Immature natural killer cell (primary cell): Measurements from ENCODE around the gene FAM124A. TPM values are rescaled to one million over a fixed set of nuclear protein-coding genes. Genes with fewer than 3 reads are reported as not detected.

Experiments used
- DNase-seq, 3 donors: peaks; one replicate each; pipeline ENCODE4 v3.0.0; 2022; ENCODE audit warnings: mixed read lengths in 1 of 3
- H3K27ac Mint-ChIP-seq, 6 donors: one replicate each; pipeline ENCODE4 v1.8.0; 2020; ENCODE audit warnings: mixed read lengths in 6 of 6, mild to moderate bottlenecking in 5 of 6, inconsistent platforms in 4 of 6, moderate library complexity in 3 of 6
- H3K27me3 Mint-ChIP-seq, 3 donors: one replicate each; pipeline ENCODE4 v1.8.0; 2020 to 2021; ENCODE audit warnings: low read depth in 3 of 3, mild to moderate bottlenecking in 3 of 3, mixed read lengths in 3 of 3, moderate library complexity in 3 of 3, inconsistent platforms in 1 of 3
- H3K36me3 Mint-ChIP-seq, 3 donors: one replicate each; pipeline ENCODE4 v1.8.0; 2020; ENCODE audit warnings: mixed read lengths in 3 of 3, inconsistent platforms in 2 of 3, mild to moderate bottlenecking in 2 of 3
- H3K4me1 Mint-ChIP-seq, 2 donors: one replicate each; pipeline ENCODE4 v1.8.0; 2020; ENCODE audit warnings: inconsistent platforms in 2 of 2, mild to moderate bottlenecking in 2 of 2, mixed read lengths in 2 of 2, moderate library complexity in 1 of 2
- H3K4me3 Mint-ChIP-seq, 5 donors: one replicate each; pipeline ENCODE4 v1.8.0; 2020; ENCODE audit warnings: mild to moderate bottlenecking in 5 of 5, mixed read lengths in 5 of 5, inconsistent platforms in 3 of 5, moderate library complexity in 3 of 5
- H3K9me3 Mint-ChIP-seq, 6 donors: one replicate each; pipeline ENCODE4 v1.8.0; 2020; ENCODE audit warnings: mild to moderate bottlenecking in 6 of 6, mixed read lengths in 6 of 6, inconsistent platforms in 4 of 6, moderate library complexity in 3 of 6
- polyA plus RNA-seq, 3 donors: library from polyadenylated mRNA; unstranded; fragments of 300-500 nt; fragmentation: Illumina TruSeq; gene quantifications; one replicate each; pipeline ENCODE4 v1.2.3, GENCODE V29; 2021

FAM124A gene
- polyA plus RNA-seq, 3 donors from 2014 or later: 0.03 TPM; not detected in 2

DNA sequence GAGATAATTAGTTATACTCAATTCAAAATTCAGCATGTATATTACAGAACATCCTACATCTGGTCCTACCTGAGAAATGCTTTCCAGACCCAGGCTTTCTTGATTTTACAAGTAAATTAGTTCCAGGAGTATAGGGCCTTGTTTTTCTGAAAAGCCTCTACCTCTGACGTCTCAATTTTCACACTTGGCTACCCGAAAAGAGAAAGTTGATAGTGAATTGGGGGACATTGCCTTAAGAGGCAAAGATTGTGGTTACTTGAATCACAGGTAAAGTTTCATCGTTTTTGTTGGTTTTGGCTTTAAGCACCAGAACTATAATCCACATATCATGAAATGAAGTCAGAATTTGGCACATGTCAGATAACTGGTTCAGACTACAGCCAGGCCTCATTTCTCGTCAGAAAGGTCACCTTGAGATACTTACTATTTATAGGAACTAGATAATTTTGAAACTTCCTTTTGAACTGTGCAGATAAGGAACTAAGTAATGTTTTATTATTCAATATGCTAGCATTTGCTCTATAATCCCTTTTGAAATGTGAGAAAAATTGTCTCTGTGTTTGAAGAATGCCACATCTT is 30.8 kb downstream of the FAM124A start:
- peak in 1 of 3 donors; percentile 5 for DNase-seq
- Mint-ChIP-seq H3K4me1 (peaks cover 4 to 7% of the 10 kb centered on the region in 2 donors), H3K27ac (no peak overlapping the region), H3K9me3 (no peaks in the 10 kb centered on the region), H3K4me3 (no peak overlapping the region), H3K36me3 (no peaks in the 10 kb centered on the region), H3K27me3 (peaks cover 0 to 2% (median 0%) of the 10 kb centered on the region in 3 donors)

DNA sequence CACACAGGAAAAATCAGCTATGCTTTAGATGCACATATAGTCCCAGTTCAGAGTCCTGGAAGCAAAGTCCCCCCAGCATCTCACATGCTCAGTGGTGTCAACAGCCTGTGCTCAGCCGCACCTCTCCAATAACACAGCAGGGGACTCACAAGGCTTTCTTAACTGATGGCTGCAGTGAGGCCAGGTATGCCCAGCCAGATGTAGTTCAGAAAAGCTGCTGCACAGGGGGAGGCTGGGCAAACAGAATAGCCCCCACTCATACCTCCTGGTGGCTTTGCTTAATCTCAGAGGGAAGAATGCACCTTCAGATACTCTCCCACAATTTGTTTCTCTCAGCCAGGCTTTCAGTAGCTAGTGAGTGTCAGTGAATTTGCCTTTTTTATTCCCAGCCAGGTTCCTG is 33.4 kb downstream of the FAM124A start:
- DNase-seq: no peak
- H3K9me3 Mint-ChIP-seq: no peaks in the 10 kb centered on the region
- H3K27ac Mint-ChIP-seq: no peak overlapping the region
- peaks cover 0 to 2% (median 2%) of the 10 kb centered on the region in 3 donors for H3K27me3 Mint-ChIP-seq
- H3K36me3 Mint-ChIP-seq: no peaks in the 10 kb centered on the region
- no peak overlapping the region for H3K4me3 Mint-ChIP-seq
- H3K4me1 Mint-ChIP-seq: peaks cover 4 to 7% of the 10 kb centered on the region in 2 donors

DNA sequence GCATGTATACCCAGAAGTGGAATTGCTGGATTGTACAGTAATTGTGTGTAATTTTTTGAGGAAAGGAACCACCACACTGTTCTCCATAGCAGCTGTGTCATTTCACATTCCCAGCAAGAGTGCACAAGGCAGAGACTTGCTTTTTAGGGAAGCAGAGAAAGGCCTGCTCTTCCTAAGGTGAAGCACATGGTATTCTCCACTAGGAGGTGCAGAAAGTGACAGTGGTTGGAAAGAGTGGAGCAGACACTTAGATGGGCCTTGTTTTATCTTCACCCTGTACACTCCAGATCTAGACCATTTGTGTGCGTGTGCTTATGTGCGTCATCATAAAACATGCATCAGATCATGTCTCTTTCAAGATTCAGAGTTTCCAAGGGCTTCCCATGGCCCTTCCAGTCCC is 35.0 kb downstream of the FAM124A start:
- Mint-ChIP-seq H3K9me3 (no peaks in the 10 kb centered on the region), H3K36me3 (no peaks in the 10 kb centered on the region), H3K27ac (no peak overlapping the region), H3K27me3 (peaks cover 0 to 2% (median 2%) of the 10 kb centered on the region in 3 donors), H3K4me1 (peaks cover 4 to 7% of the 10 kb centered on the region in 2 donors), H3K4me3 (no peak overlapping the region)
- no peak for DNase-seq

DNA sequence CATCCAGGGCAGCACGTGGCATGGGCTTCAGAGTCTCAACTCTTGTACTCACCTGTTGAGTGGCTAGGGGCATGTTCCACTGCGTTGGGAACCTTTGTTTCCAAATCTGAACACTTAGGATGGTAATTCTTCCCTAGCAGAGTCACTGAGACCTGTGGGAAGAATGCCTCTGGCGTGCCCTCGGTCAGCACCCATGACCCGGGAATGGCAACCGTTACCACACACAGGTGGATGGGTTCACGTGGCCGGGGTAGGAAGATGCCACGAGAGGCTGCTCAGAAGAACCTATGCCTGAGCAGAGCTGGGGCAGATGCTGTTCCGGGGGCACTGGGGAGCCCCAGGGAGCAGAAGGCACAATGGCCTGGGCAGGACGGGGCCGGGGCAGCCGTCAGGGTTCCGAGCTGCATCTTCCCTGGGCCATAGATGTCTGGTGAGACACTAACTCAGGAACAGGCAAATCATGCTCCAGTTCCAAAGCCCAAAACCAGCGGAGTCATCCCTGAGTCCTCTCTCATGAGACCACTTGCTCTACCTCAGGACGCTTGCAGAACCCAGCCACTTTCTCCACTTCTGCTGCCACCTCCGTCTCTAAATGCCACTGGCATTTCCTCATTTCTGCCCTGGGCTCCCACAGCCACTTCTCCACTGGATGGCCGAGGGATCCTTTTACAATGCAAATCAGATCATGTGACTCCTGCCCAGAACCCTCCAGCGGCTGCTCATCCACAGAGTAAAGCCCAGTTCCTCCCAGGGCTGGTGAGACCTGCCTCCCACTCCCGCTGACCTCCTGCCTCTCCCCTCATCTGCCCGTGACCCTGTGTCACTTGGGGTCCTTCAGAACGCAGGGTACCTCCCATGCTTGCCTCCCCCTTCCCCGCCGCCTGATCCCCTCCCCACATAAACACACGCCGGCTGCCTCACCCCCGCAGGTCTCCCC is 36.7 kb downstream of the FAM124A start:
- no peaks in the 10 kb centered on the region for H3K36me3 Mint-ChIP-seq
- no peaks in the 10 kb centered on the region for H3K4me1 Mint-ChIP-seq
- no peak for DNase-seq
- H3K27ac Mint-ChIP-seq: no peak overlapping the region
- no peak overlapping the region for H3K4me3 Mint-ChIP-seq
- H3K27me3 Mint-ChIP-seq: peaks cover 0 to 2% (median 2%) of the 10 kb centered on the region in 3 donors
- H3K9me3 Mint-ChIP-seq: no peaks in the 10 kb centered on the region

DNA sequence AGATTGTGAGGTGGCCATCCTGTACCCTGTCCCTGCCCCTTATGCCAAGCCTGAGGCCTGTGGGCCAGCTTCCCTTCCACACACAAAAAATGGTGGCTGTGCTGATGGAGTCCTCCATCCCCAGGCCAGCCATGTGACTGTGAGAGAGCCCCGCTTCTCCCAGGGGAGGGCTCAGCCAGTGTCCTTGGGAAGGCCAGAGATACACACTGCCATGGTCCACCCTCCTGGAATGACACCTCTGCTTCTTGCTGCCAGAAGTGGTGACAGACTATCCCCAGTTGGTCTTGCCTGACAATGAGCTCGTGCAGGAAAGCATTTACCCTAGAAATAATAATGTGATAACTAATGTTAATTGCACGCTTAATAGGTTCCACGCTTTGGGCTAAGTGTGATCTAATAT is 38.0 kb downstream of the FAM124A start:
- H3K4me1 Mint-ChIP-seq: no peaks in the 10 kb centered on the region
- no peak overlapping the region for H3K4me3 Mint-ChIP-seq
- no peak for DNase-seq
- no peaks in the 10 kb centered on the region for H3K36me3 Mint-ChIP-seq
- no peaks in the 10 kb centered on the region for H3K9me3 Mint-ChIP-seq
- no peak overlapping the region for H3K27ac Mint-ChIP-seq
- peaks cover 0 to 2% (median 0%) of the 10 kb centered on the region in 3 donors for H3K27me3 Mint-ChIP-seq

DNA sequence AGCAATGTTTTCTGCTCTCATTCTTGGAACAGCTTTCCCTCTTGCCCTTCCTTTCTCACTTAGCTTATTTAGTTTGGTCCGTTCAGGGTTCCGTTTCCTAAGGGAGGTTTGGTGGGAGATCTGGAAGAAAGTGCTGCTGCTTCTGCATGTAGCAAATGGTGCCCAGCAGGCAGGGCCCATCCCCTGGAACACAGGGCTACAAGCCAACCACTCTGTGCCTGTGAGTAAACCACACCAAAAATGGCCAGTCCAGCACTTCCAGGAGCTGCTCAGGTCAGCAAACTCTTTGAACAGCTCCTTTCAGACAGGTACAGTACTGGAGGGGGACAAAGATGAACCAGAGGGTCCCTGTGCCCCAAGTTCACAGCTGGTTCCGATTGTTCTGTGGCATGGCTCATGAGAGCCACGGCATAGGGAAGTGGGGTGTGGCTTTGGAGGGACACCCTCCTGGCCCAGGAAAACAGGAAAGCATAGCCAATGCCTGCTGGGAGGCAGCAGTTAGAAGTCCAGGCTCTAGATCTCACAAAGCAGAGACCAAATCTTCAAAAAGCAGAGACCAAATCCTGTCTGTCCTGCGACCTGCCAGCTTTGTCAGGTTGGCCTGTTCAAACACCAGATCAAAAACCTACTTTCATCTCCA is 39.5 kb downstream of the FAM124A start:
- Mint-ChIP-seq H3K27ac (no peak overlapping the region), H3K4me3 (no peak overlapping the region), H3K27me3 (peaks cover 0 to 2% (median 0%) of the 10 kb centered on the region in 3 donors), H3K4me1 (no peaks in the 10 kb centered on the region), H3K36me3 (no peaks in the 10 kb centered on the region), H3K9me3 (no peaks in the 10 kb centered on the region)
- DNase-seq: no peak

DNA sequence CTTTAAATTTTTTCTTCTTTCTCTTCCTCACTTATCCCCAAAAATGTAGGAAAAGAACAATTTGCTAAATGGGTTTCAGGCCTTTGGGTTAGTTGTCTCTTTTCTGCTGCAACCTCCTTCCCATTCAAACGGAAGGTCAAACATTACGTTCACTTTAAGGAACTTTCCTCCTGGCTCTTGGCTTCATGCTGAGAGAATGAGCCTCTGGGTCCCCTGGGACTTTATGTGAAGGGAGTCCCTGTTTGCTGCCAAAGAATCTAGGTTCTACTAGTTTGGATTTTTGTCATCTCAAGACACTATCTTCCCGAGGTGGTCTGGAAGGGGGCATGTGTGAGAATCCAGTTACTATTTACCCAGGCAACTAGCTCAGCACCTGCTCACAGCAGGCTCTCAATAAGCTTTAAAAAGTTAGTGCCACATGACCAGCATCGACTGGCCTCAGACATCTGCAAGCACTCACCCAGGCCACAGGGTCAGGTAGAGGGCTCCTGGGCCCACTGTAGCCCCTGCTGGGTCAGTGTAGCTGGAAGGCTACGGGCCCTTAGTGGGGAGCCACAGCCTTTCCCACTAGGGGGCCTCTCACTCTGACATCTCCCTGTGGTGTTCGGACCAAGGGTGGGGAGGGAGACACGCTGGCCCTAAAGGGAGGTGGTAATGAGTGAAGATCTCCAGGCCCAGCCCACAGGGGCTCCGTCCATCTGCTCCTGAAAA is 40.5 kb downstream of the FAM124A start:
- Mint-ChIP-seq H3K4me3 (no peak overlapping the region), H3K4me1 (no peaks in the 10 kb centered on the region), H3K27ac (no peak overlapping the region), H3K36me3 (no peaks in the 10 kb centered on the region), H3K27me3 (peaks cover 0 to 2% (median 0%) of the 10 kb centered on the region in 3 donors), H3K9me3 (no peaks in the 10 kb centered on the region)
- no peak for DNase-seq

DNA sequence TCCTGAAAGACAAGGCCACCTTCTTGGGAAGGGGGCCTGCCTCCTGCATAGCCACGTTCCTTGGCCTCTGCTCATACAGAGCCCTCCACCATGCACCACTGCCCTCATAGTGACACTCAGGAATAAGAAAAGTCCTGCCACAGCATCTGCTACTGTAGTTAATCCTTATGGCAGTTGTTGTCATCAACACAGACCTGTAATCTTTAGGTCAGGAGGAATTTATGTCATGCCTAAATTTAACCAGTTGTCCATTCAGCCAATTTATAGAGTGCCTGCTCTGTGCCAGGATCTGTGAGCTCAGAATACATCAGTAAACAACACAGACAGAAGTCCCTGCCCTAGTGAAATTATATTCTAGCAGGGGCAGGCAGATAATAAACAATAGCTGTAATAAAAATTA is 44.4 kb downstream of the FAM124A start:
- Mint-ChIP-seq H3K4me3 (no peak overlapping the region), H3K9me3 (no peaks in the 10 kb centered on the region), H3K36me3 (no peaks in the 10 kb centered on the region), H3K27me3 (peaks cover 0 to 4% (median 2%) of the 10 kb centered on the region in 3 donors), H3K27ac (no peak overlapping the region), H3K4me1 (no peaks in the 10 kb centered on the region)
- no peak for DNase-seq

DNA sequence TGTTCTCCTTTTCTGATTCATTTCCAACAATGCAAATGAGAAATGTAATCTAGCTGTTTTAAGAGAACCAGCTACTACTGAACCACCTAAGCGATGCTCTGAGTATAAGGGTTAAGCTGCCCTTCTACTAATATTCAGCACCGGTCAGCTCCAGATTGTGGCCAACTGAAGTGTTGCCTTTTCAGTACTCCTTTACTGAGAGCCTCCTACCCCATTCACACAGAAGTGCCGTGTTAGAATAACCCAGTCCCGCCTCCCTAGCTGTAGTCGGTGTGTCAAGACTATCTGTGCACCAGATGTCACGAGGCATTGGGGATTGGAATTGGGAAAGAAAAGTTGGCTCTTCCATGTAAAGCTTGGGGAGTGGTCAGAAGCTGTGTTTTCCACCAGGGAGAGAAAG is 45.4 kb downstream of the FAM124A start:
- H3K4me1 Mint-ChIP-seq: no peaks in the 10 kb centered on the region
- no peak for DNase-seq
- H3K27me3 Mint-ChIP-seq: peaks cover 0 to 4% (median 2%) of the 10 kb centered on the region in 3 donors
- no peak overlapping the region for H3K27ac Mint-ChIP-seq
- no peaks in the 10 kb centered on the region for H3K9me3 Mint-ChIP-seq
- no peak overlapping the region for H3K4me3 Mint-ChIP-seq
- H3K36me3 Mint-ChIP-seq: no peaks in the 10 kb centered on the region

DNA sequence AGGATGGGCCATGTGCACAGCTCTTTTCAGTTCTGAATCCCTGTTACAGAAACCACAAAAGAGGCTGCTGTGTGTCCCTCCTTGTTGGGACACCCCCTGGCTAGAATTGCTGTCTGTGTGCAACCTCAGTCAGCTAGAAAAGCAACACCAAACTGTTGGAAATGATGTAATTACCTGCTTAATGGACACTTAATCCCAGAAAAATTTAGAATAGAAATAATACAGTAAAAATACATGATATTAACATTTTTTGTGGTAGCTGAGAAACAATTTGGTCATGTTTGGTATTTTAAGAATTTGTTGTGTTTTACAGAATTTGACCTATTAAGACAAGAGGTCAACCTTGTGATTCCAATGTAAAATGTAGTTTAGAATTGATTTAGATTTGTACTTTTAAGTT is 46.8 kb downstream of the FAM124A start:
- no peak for DNase-seq
- Mint-ChIP-seq H3K4me1 (no peaks in the 10 kb centered on the region), H3K9me3 (no peaks in the 10 kb centered on the region), H3K36me3 (no peaks in the 10 kb centered on the region), H3K27me3 (peaks cover 0 to 4% (median 2%) of the 10 kb centered on the region in 3 donors), H3K4me3 (no peak overlapping the region), H3K27ac (no peak overlapping the region)

DNA sequence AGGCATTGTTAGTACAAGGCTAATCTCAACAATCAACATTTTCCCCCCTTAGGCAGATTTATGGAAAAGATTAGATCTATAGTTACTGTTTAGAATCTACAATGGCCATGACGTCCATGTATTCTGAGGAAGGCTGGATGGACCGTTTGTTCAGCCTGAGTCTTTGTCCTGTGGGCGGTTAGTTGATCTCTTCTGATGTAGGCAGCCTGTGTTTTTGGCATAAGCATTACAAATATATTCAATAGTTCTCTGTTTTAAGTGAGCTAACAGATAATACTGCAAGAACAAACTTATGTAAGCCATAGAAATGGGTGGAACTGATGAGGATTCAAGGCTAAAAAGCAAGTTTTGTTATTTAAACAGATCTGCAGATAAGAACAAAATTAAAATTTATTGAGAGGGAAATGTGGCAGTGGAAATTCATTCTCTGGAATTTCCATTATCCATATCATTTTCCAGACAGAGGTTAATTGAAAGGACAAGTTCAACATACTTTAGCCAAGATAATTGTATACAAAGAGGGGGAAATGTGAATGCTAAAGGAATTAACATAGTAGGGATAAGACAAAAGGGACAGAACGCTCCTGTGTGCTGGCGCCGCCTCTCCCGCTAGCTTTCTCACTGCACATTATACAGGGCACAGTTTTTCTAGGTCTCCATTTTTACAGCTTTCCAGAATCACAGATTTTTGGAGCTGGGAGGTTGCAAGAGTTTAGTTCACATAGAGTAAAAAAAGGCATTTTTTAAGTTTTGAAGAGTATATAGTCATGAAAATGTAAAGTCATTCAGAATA is 48.6 kb downstream of the FAM124A start:
- Mint-ChIP-seq H3K27ac (no peak overlapping the region), H3K27me3 (peaks cover 0 to 4% (median 2%) of the 10 kb centered on the region in 3 donors), H3K4me3 (no peak overlapping the region), H3K36me3 (no peaks in the 10 kb centered on the region), H3K4me1 (no peaks in the 10 kb centered on the region), H3K9me3 (no peaks in the 10 kb centered on the region)
- DNase-seq: no peak

DNA sequence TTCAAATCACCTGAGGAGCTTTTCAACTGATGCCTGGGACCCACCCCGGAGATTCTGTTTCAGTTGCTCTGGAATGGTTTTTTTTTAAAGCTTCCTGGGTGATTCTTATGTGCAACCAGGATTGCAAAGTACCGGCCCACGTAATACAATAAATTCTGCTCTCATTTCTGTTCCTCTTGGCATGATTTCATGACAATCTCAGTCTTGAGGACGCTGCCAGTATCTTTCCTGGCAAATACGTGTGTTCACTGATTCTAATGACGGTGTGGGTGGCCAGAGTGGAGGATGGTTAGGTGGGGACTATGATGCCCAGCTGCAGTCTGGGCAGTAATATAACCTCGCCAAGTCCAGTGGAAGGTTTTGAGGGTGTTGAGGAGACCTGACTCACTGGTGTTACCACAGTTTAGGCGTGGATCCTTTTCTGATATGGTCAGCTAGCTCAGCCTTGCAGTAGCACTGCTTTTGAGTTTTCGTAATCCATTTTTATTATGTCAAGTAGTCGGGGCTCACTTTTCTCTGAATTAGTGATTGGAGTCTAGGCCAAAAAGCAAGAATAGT is 49.4 kb downstream of the FAM124A start:
- no peaks in the 10 kb centered on the region for H3K36me3 Mint-ChIP-seq
- DNase-seq: no peak
- H3K9me3 Mint-ChIP-seq: no peaks in the 10 kb centered on the region
- H3K4me1 Mint-ChIP-seq: no peaks in the 10 kb centered on the region
- H3K4me3 Mint-ChIP-seq: no peak overlapping the region
- H3K27ac Mint-ChIP-seq: no peak overlapping the region
- peaks cover under 1 to 4% (median 2%) of the 10 kb centered on the region in 3 donors for H3K27me3 Mint-ChIP-seq

DNA sequence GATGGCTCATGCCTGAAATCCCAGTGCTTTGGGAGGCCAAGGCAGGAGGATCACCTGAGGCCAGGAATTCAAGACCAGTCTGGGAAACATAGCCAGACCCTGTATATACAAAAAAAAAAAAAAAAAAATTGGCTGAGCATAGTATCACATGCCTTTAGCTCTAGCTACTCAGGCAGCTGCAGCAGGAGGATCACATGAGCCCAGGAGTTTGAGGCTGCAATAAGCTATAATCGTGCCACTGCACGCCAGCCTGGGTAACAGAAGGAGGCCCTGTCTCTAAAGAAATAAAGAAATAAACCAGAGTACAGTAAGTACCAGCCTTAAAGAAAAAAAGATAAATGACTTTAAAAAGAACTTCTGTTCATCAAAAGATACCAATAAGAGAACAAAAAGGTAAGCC is 52.9 kb downstream of the FAM124A start:
- Mint-ChIP-seq H3K9me3 (no peaks in the 10 kb centered on the region), H3K27me3 (peaks cover 0 to 5% (median 0%) of the 10 kb centered on the region in 3 donors), H3K36me3 (no peaks in the 10 kb centered on the region), H3K27ac (no peak overlapping the region), H3K4me1 (no peaks in the 10 kb centered on the region), H3K4me3 (no peak overlapping the region)
- no peak for DNase-seq
